Kidney (tissue), 14 donors: ENCODE measurements around the gene SNX5. TPM values are rescaled to one million over a fixed set of nuclear protein-coding genes. Genes with fewer than 3 reads are reported as not detected.

Experiments used
- DNase-seq, 5 donors: peaks; one replicate each; pipeline ENCODE4 v3.0.0-alpha.2; 2013 to 2020
- FAIRE-seq: peaks from 2 replicates; lab custom pipeline; 2012; peaks lifted over from hg19 to GRCh38; lab: Jason Lieb, UNC
- H3K27ac ChIP-seq, 2 donors: one replicate each; pipeline ENCODE4 v1.7.0; 2013; ENCODE audit warnings: low read depth in 2 of 2, low read length in 2 of 2, inconsistent platforms in 1 of 2
- H3K27me3 ChIP-seq: one replicate; pipeline ENCODE4 v1.7.1; 2013; ENCODE audit warnings: low read length, inconsistent platforms; ENCODE audit not compliant: control insufficient read depth, insufficient read depth
- H3K36me3 ChIP-seq, 3 donors: one replicate each; pipeline versions ENCODE4 v1.7.0 to v1.7.1; 2013; ENCODE audit warnings: low read length in 3 of 3, control low read depth in 1 of 3, inconsistent platforms in 1 of 3; ENCODE audit not compliant: insufficient read depth in 3 of 3, control insufficient read depth in 2 of 3
- H3K4me1 ChIP-seq, 3 donors: one replicate each; pipeline versions ENCODE4 v1.7.0 to v1.7.1; 2013; ENCODE audit warnings: low read length in 3 of 3, inconsistent platforms in 1 of 3, low read depth in 1 of 3; ENCODE audit not compliant: control insufficient read depth in 2 of 3, insufficient read depth in 2 of 3
- H3K4me3 ChIP-seq, 3 donors: one replicate each; pipeline versions ENCODE4 v1.7.0 to v1.8.1; 2013; ENCODE audit warnings: low read length in 3 of 3, control low read depth in 1 of 3, inconsistent platforms in 1 of 3
- H3K9ac ChIP-seq, 3 donors: one replicate each; pipeline versions ENCODE4 v1.7.0 to v1.7.1; 2013; ENCODE audit warnings: low read length in 3 of 3, control low read depth in 1 of 3, inconsistent platforms in 1 of 3
- H3K9me3 ChIP-seq, 3 donors: one replicate each; pipeline versions ENCODE4 v1.7.0 to v1.7.1; 2013; ENCODE audit warnings: low read length in 3 of 3, control low read depth in 1 of 3, inconsistent platforms in 1 of 3; ENCODE audit not compliant: control insufficient read depth in 2 of 3, insufficient read depth in 1 of 3
- CTCF ChIP-seq: IDR thresholded peaks from 3 replicates; pipeline ENCODE4 v1.5.1; 2012; ENCODE audit warnings: mild to moderate bottlenecking, moderate library complexity, borderline replicate concordance; ENCODE audit not compliant: insufficient read depth; ENCODE audit errors: extremely low read depth
- intact Hi-C: fragments of 100-400 bp; cut with DNase I; formaldehyde crosslinking; loops from one replicate; pipeline ENCODE4 v1.11.1; 2022
- polyA plus RNA-seq: library from polyadenylated mRNA; stranded (reverse); fragments of 350-450 nt; fragmentation: Illumina TruSeq; extraction: RNeasy Lipid Tissue Mini Kit (QIAGEN cat#74804); gene quantifications from one replicate; pipeline ENCODE4 v1.2.3, GENCODE V29; 2014; ENCODE audit warnings: low read depth, low replicate concordance; ENCODE audit not compliant: insufficient read depth
- total RNA-seq: library from RNA; stranded (reverse); fragmentation: NEBNext Ultra II Directional; extraction: Animal tissue kit (Norgen Biotek cat#: 25700); gene quantifications from one replicate; pipeline ENCODE4 v1.2.1, GENCODE V29; 2021
- donor health status: control.
- donor health status: control.
- donor health status: control.
- donor health status: control.
- donor health status: control.
- donor health status: DM: yes; HTN: yes; CAD: no.
- donor health status: Normal renal cell carcinoma (clear cell type).

Gene SNX5
- total and polyA plus RNA-seq, 2 donors from 2014 or later = 94.9 to 133 TPM

DNA sequence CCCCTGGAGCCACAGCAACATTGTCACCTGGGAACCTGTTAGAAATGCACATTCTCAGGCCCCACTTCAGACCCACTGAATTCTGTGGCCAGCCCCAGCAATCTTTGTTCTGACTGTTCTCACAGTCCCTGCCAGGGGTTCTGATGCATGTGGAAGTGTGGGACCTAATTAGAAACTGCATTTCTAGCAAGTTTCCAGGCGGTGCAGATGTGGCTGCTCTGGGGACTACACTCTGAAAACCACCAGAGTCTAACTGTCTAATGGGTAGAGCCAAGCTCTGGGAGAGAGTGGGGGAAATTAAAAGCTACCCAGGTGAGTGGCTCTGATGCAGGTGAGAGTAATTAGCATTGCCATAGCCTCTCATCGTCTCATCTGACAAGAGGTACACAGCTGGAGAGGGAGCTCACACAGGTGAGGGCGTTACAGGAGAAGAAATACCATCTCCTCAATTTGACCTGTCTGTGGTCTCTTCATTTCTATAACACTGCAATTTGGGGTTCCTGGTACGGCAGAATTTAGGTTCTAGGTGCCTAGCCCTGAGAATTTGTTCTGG, 66.0 kb downstream of the SNX5 start:
- FAIRE-seq = no peak
- Histone ChIP-seq H3K9me3 (no peaks in the 10 kb centered on the region), H3K4me3 (no peak overlapping the region), H3K27ac (no peak overlapping the region), H3K27me3 (no peaks in the 10 kb centered on the region), H3K36me3 (no peaks in the 10 kb centered on the region), H3K9ac (no peak overlapping the region), H3K4me1 (no peaks in the 10 kb centered on the region)
- DNase-seq = no peak
- intact Hi-C loops = no loop called here
- no peak for TF ChIP-seq CTCF

DNA sequence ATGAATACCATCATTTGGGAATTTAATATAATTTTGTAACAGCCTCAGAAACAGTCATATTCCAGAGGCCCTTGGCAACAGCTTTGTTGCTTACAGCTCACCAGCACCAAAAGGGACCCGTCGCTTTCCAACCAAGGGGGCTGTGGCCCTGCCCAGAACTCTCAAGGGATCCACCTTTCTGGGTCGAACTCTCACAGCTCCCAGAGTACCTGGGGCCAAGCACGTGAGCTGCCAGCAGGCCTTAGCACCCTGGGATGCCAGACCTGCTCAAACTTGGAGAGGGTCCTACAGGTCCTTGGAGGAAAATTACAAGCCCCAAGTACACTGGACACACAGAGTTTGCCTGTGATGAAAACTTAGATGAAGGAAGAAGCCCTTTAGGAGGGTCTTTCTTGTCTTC, 66.6 kb downstream of the SNX5 start:
- intact Hi-C loops = no loop called here
- Histone ChIP-seq H3K36me3 (no peaks in the 10 kb centered on the region), H3K4me3 (no peak overlapping the region), H3K4me1 (peaks cover 0 to 1% (median 1%) of the 10 kb centered on the region in 3 donors), H3K9me3 (no peaks in the 10 kb centered on the region), H3K9ac (no peak overlapping the region), H3K27ac (no peak overlapping the region), H3K27me3 (no peaks in the 10 kb centered on the region)
- no peak for TF ChIP-seq CTCF
- FAIRE-seq = no peak
- DNase-seq = no peak

GRCh38 chr20:17898548-17898994, 70.0 kb downstream of the SNX5 start:
- H3K9me3 ChIP-seq = no peaks in the 10 kb centered on the region
- H3K36me3 ChIP-seq = no peaks in the 10 kb centered on the region
- DNase-seq (peak in 4 of 5 donors; percentile 70 to 82 (median 77)), FAIRE-seq (peak; percentile 98)
- no peaks in the 10 kb centered on the region for H3K27me3 ChIP-seq
- H3K27ac ChIP-seq = no peak overlapping the region
- peak; percentile 98 for TF ChIP-seq CTCF
- H3K9ac ChIP-seq = no peak overlapping the region
- peak overlapping the region in 1 of 3 donors; percentile 22 for H3K4me3 ChIP-seq
- intact Hi-C loops = loop anchor here (5.0 kb wide), 1 partner anchor 216 kb away; the partner anchor contains the start of gene RRBP1
- H3K4me1 ChIP-seq = peaks cover 2 to 9% (median 3%) of the 10 kb centered on the region in 3 donors
